GM12801 (cell line): Measurements from ENCODE around the gene CCDC88C.

Experiments
- TF ChIP-seq, protein P1 (sequence below): IDR thresholded peaks from one replicate; pipeline ENCODE4 v1.5.1; 2011; ENCODE audit warnings: control low read depth; ENCODE audit not compliant: insufficient read length; ENCODE audit errors: extremely low read depth

Gene CCDC88C

DNA sequence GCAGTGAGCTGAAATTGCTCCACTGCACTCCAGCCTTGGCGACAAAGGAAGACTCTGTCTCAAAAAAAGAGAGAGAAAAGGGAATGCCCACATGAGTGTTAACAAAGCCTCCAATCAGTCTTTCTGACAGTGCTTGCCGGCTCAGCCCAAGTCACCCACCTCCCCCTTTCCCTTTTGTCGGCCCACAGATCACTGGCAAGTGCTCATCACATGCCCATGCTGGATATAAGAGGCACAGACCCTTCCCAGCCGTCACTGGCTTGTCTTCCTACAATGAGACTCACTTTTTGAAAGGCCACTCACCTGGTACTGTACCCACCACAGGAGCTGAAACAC, 70.8 kb downstream of the CCDC88C start:
- TF ChIP-seq, protein P1, sequence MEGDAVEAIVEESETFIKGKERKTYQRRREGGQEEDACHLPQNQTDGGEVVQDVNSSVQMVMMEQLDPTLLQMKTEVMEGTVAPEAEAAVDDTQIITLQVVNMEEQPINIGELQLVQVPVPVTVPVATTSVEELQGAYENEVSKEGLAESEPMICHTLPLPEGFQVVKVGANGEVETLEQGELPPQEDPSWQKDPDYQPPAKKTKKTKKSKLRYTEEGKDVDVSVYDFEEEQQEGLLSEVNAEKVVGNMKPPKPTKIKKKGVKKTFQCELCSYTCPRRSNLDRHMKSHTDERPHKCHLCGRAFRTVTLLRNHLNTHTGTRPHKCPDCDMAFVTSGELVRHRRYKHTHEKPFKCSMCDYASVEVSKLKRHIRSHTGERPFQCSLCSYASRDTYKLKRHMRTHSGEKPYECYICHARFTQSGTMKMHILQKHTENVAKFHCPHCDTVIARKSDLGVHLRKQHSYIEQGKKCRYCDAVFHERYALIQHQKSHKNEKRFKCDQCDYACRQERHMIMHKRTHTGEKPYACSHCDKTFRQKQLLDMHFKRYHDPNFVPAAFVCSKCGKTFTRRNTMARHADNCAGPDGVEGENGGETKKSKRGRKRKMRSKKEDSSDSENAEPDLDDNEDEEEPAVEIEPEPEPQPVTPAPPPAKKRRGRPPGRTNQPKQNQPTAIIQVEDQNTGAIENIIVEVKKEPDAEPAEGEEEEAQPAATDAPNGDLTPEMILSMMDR, result no peak

DNA sequence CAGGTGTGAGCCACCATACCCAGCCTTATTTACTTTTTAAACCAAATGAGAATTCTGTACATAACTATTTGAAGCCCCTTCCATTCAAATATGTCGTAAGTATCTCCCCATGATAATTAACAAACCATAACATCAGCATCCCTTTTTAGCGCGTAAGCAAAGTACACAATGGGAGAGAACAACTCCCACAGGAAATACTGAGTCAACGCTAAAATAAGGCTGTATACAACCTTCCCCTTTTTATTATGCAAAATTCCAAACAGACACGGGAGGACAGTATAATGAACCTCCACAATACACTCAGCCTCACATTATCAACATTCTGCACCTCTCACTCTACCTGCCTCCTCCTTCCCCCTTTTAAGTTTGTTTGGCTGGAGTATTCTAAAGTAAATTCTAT, 73.5 kb downstream of the CCDC88C start:
- TF ChIP-seq, protein P1, result no peak

DNA sequence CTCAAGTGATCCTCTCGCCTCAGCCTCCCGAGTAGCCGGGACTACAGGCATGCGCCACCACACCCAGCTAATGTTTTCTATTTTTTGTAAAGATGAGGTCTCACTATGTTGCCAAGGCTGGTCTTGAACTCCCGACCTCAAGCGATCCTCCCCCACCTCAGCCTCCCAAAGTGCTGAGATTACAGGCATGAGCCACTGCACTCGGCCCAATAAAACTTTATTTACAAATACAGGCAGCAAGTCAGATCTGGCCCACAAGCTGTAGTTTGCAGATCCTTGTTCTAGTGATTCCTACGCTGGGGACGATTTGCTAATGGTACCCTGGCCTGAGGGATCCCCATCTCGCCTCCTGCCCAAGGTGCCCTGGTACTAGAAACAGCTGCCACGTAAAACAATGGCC, 74.6 kb downstream of the CCDC88C start:
- TF ChIP-seq, protein P1, result no peak

- TF ChIP-seq, protein P1, result no peak
Observed at GRCh38 chr14:91342206-91342760, 75.3 kb downstream of the CCDC88C start.

GRCh38 chr14:91341751-91342154, 75.9 kb downstream of the CCDC88C start:
- TF ChIP-seq, protein P1, result no peak

- TF ChIP-seq, protein P1, result no peak
Observed at GRCh38 chr14:91341334-91341733, 76.3 kb downstream of the CCDC88C start.

GRCh38 chr14:91339671-91340369, 77.8 kb downstream of the CCDC88C start:
- TF ChIP-seq, protein P1, result no peak
